Measurements from ENCODE around the gene TGFB2.

The TGFB2 gene

GRCh38 chr1:218488986-218489385 is 143.8 kb downstream of the TGFB2 start:
- no peak for DNase-seq (ENCODE audit: low spot score)

GRCh38 chr1:218490406-218490922 is 145.3 kb downstream of the TGFB2 start:
- no peak for DNase-seq (ENCODE audit: low spot score)

- DNase-seq (ENCODE audit: low spot score): no peak
Measured at GRCh38 chr1:218492874-218493273, 147.7 kb downstream of the TGFB2 start.

DNA sequence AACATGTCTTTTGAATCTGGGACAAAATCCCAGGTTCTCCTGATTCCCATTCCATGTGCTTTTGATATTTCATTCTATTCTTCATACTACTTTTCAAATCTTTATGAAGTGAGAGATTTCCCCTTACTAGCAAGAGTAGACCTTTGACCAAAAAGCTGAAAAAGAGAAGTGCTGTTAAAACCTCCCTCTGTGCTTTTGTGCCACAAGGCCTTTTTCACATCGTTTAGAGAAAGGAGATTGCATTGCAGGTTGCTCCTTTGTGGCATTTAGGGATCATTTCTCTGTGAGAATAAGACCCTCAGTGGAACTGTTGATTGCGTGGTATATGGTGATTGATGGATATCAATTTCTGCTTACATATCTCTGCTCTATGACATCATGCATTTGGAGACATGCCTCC is 148.8 kb downstream of the TGFB2 start:
- DNase-seq (ENCODE audit: low spot score): no peak

All from hematopoietic multipotent progenitor cell treated with erythropoietin and hydrocortisone succinate and interleukin-3 and kit ligand, for 15 days (in vitro differentiated cells).